ENCODE results near the gene ZNF48. TPM values are rescaled to one million over a fixed set of nuclear protein-coding genes. Genes with fewer than 3 reads are reported as not detected.

The ZNF48 gene
- total RNA-seq, 1 donor from 2014 or later, result 6.1 TPM

DNA sequence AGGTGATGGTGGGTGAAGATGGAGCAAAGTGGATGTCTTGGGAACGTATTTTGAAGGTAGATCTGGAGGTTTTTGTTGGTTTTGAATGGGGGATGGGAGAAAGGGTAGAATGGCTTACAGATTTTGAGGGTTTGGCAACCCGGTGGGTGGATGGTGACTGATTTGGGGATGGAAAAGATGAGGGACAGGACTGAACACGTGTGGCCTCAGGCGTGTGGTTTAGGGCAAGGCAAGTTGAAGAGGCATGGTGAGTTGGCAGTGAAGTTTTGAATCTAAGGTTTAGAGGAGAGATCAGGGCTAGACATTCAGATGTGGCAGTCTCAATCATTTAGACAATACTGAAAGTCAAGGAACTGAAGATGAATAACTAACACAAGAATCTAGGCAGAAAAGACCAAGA is 39.6 kb downstream of the ZNF48 start:
- no peak overlapping the region for H3K27ac ChIP-seq
- DNase-seq, result no peak
- no peak overlapping the region for H3K4me3 ChIP-seq
- TF ChIP-seq, protein P1, sequence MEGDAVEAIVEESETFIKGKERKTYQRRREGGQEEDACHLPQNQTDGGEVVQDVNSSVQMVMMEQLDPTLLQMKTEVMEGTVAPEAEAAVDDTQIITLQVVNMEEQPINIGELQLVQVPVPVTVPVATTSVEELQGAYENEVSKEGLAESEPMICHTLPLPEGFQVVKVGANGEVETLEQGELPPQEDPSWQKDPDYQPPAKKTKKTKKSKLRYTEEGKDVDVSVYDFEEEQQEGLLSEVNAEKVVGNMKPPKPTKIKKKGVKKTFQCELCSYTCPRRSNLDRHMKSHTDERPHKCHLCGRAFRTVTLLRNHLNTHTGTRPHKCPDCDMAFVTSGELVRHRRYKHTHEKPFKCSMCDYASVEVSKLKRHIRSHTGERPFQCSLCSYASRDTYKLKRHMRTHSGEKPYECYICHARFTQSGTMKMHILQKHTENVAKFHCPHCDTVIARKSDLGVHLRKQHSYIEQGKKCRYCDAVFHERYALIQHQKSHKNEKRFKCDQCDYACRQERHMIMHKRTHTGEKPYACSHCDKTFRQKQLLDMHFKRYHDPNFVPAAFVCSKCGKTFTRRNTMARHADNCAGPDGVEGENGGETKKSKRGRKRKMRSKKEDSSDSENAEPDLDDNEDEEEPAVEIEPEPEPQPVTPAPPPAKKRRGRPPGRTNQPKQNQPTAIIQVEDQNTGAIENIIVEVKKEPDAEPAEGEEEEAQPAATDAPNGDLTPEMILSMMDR (IDR thresholded peaks at IDR 0.05), result no peak
- no peaks in the 10 kb centered on the region for H3K36me3 ChIP-seq
- no peaks in the 10 kb centered on the region for H3K9me3 ChIP-seq
- H3K27me3 ChIP-seq, result no peaks in the 10 kb centered on the region
- ATAC-seq, result no peak
- H3K4me1 ChIP-seq, result peaks cover 7% of the 10 kb centered on the region
- intact Hi-C loops (cut with DNase I), result no loop called here

GRCh38 chr16:30437511-30438046 is 42.4 kb downstream of the ZNF48 start:
- ATAC-seq, result peak; percentile 81
- DNase-seq, result no peak
- intact Hi-C loops (cut with DNase I), result no loop called here

DNA sequence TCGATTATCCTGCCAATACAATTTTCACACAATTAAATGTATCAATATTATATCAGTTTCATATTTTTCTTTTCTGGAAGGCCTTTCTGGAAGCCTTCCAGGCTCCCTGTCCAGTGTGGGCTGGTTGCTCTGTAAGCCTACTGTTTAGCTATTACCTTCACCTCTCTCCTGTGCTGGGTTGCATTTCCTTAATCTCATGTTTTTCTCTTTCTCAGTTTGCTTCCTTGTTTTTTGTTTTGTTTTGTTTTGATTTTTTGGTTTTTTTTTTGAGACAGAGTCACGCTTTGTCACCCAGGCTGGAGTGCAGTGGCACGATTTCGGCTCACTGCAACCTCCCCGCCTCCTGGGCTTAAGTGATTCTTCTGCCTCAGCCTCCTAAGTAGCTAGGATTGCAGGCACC is 43.6 kb downstream of the ZNF48 start:
- Histone ChIP-seq H3K27me3 (no peaks in the 10 kb centered on the region), H3K4me1 (peaks cover 7% of the 10 kb centered on the region), H3K4me3 (no peak overlapping the region), H3K27ac (no peak overlapping the region), H3K36me3 (peaks cover 9% of the 10 kb centered on the region), H3K9me3 (no peaks in the 10 kb centered on the region)
- intact Hi-C loops (cut with DNase I), result no loop called here
- DNase-seq (no peak), ATAC-seq (no peak)
- TF ChIP-seq, protein P1 (IDR thresholded peaks at IDR 0.05), result no peak

More at GRCh38 chr16:30437511-30438046, 42.4 kb downstream of the ZNF48 start:
- Histone ChIP-seq H3K36me3 (no peaks in the 10 kb centered on the region), H3K4me3 (no peak overlapping the region), H3K27ac (peak overlapping the region; percentile 17), H3K27me3 (no peaks in the 10 kb centered on the region), H3K9me3 (no peaks in the 10 kb centered on the region), H3K4me1 (no peaks in the 10 kb centered on the region)
- TF ChIP-seq, protein P1 (IDR thresholded peaks at IDR 0.05), result no peak

DNA sequence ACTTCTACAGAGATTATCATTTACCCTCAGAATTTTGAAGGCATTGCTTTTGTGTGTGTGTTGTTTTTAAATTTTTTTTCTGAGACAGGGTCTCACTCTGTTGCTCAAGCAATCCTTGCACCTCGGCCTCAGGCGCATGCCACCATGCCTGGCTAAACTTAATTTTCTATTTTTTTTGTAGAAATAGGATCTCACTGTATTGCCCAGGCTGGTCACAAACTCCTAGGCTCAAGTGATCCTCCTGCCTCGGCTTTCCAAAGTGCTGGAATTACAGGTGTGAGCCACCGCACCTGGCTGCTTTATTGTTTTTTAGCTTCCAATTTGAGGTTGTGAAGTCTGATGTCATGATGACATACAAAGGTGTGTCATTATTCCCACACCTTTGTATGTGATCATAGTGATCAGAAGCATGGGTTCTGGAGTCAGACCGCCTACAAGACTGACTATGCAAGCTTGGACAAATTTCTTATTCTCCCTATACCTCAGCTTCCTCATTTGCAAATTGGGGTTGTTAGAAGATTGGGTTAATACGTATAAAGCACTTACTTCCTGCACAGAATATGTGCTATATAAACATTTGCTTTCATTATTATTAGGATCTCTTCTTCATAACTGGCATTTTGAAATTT is 44.6 kb downstream of the ZNF48 start:
- Histone ChIP-seq H3K27me3 (no peaks in the 10 kb centered on the region), H3K4me1 (peaks cover 17% of the 10 kb centered on the region), H3K27ac (no peak overlapping the region), H3K9me3 (no peaks in the 10 kb centered on the region), H3K4me3 (no peak overlapping the region), H3K36me3 (peaks cover 11% of the 10 kb centered on the region)
- TF ChIP-seq, protein P1 (IDR thresholded peaks at IDR 0.05), result no peak
- ATAC-seq (peak; percentile 46), DNase-seq (no peak)
- intact Hi-C loops (cut with DNase I), result no loop called here

- TF ChIP-seq, protein P1 (IDR thresholded peaks at IDR 0.05), result no peak
- Histone ChIP-seq H3K27me3 (no peaks in the 10 kb centered on the region), H3K4me3 (no peak overlapping the region), H3K9me3 (no peaks in the 10 kb centered on the region), H3K27ac (no peak overlapping the region), H3K4me1 (peaks cover 22% of the 10 kb centered on the region), H3K36me3 (peaks cover 11% of the 10 kb centered on the region)
- ATAC-seq (no peak), DNase-seq (no peak)
- intact Hi-C loops (cut with DNase I), result no loop called here
Observed at GRCh38 chr16:30443631-30444030, 48.4 kb downstream of the ZNF48 start.
